Liver (tissue), 3 donors: ENCODE measurements around the gene BRD1.

Experiments
- ATF3 ChIP-seq: IDR thresholded peaks from 2 replicates; pipeline ENCODE4 v1.6.1; 2016; ENCODE audit warnings: antibody characterized with exemption
- CTCF ChIP-seq: fragments of 150-350 bp; IDR thresholded peaks from 2 replicates; pipeline ENCODE4 v1.5.1; 2017; ENCODE audit warnings: improper control_type of control experiment, low read depth, low read length; ENCODE audit not compliant: missing input control
- EGR1 ChIP-seq, 2 donors: IDR thresholded peaks; 2 replicates each; pipeline ENCODE4 v1.6.1; 2016 to 2018; ENCODE audit warnings: antibody characterized with exemption in 2 of 2, low read depth in 2 of 2
- GABPA ChIP-seq, 2 donors: IDR thresholded peaks in 1 of 2; conservative IDR thresholded peaks in 1 of 2; 2 replicates each; pipeline ENCODE4 v1.6.1; 2016; ENCODE audit warnings: antibody characterized with exemption in 2 of 2, mild to moderate bottlenecking in 1 of 2, moderate library complexity in 1 of 2
- MAX ChIP-seq: IDR thresholded peaks from 2 replicates; pipeline ENCODE4 v1.6.1; 2016; ENCODE audit warnings: antibody characterized with exemption
- NR2F2 ChIP-seq: IDR thresholded peaks from 2 replicates; pipeline ENCODE4 v1.6.1; 2016; ENCODE audit warnings: antibody characterized with exemption
- RAD21 ChIP-seq, 2 donors: IDR thresholded peaks; 2 replicates each; pipeline ENCODE4 v1.6.1; 2016; ENCODE audit warnings: antibody characterized with exemption in 2 of 2, mild to moderate bottlenecking in 2 of 2
- RXRA ChIP-seq, 2 donors: IDR thresholded peaks; 2 replicates each; pipeline ENCODE4 v1.6.1; 2017 to 2018; ENCODE audit warnings: antibody characterized with exemption in 2 of 2, mild to moderate bottlenecking in 1 of 2
- TAF1 ChIP-seq: conservative IDR thresholded peaks from 2 replicates; pipeline ENCODE4 v1.6.1; 2016; ENCODE audit warnings: antibody characterized with exemption, mild to moderate bottlenecking
- ZBTB33 ChIP-seq: IDR thresholded peaks from 2 replicates; pipeline ENCODE4 v1.6.1; 2016; ENCODE audit warnings: antibody characterized with exemption
- donor health status: healthy.
- donor health status: healthy.

DNA sequence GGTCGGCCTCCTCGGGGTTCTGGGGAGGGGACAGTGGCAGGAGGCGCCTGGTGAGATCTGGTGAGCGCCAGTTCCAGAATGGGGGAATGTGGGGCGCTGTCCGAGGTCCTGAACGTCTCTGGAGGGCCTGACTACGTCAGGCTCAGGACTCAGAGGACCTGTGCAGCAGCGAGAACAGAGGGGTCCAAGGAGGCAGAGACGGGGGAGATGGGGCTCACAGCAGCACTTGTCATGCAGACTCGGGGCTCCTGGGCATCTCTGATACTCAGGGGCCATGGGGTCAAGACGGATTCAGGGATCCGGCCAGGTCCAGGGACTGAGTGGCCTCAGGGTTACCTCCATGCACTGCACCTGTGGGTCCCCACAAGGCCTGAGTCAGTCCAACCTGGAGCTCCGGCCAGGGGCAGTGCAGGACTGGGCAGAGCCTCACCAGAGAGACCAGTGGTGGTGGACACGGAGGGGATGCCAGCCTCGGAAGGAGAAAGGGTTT is 92.2 kb downstream of the BRD1 start:
- TF ChIP-seq CTCF: no peak
- TF ChIP-seq RAD21 (IDR thresholded peaks at IDR 0.05): no peak
- no peak for TF ChIP-seq MAX
- TF ChIP-seq ZBTB33: no peak
- TF ChIP-seq ATF3: no peak
- TF ChIP-seq EGR1 (IDR thresholded peaks at IDR 0.05; ENCODE audit: low read depth in 2 of 2): no peak
- TF ChIP-seq GABPA (IDR thresholded peaks at IDR 0.05 in 1 of 2, conservative IDR thresholded peaks at IDR 0.05 in 1 of 2): no peak
- no peak for TF ChIP-seq NR2F2
- TF ChIP-seq RXRA (IDR thresholded peaks at IDR 0.05): no peak
- TF ChIP-seq TAF1: no peak
